Liver (tissue), 3 donors: ENCODE results near the gene COL12A1.

Experiments used
- CTCF ChIP-seq: fragments of 150-350 bp; IDR thresholded peaks from 2 replicates; pipeline ENCODE4 v1.5.1; 2017; ENCODE audit warnings: improper control_type of control experiment, low read depth, low read length; ENCODE audit not compliant: missing input control
- GABPA ChIP-seq, 2 donors: IDR thresholded peaks in 1 of 2; conservative IDR thresholded peaks in 1 of 2; 2 replicates each; pipeline ENCODE4 v1.6.1; 2016; ENCODE audit warnings: antibody characterized with exemption in 2 of 2, mild to moderate bottlenecking in 1 of 2, moderate library complexity in 1 of 2
- HNF4G ChIP-seq: IDR thresholded peaks from 2 replicates; pipeline ENCODE4 v1.6.1; 2016; ENCODE audit warnings: antibody characterized with exemption
- JUND ChIP-seq, 2 donors: IDR thresholded peaks; 2 replicates each; pipeline ENCODE4 v1.6.1; 2016; ENCODE audit warnings: antibody characterized with exemption in 2 of 2
- REST ChIP-seq: IDR thresholded peaks from 2 replicates; pipeline ENCODE4 v1.6.1; 2016; ENCODE audit warnings: antibody characterized with exemption, mild to moderate bottlenecking
- SP1 ChIP-seq: IDR thresholded peaks from 2 replicates; pipeline ENCODE4 v1.6.1; 2018; ENCODE audit warnings: antibody characterized with exemption, mild to moderate bottlenecking
- donor health status: healthy.
- donor health status: healthy.

DNA sequence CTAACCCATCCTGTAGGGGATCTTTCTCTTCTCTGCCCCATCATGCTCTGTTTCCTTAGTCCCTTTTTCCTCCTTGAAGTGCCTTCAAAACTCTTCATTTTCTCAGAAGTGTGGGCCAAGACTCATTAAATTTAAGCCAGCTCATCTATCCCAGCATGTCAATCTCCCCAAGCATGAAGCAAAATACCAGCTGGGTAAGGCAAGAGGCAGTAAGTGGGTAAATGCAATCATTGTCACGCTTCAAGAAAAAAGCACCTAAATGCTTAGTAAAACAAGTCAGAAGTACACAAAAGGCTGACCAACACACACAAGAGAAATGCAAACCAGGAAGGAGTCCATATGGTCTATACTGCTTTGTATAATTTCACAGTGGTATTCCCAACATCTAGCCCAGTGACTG, 61.5 kb downstream of the COL12A1 start:
- no peak for TF ChIP-seq CTCF
- TF ChIP-seq GABPA (IDR thresholded peaks at IDR 0.05 in 1 of 2, conservative IDR thresholded peaks at IDR 0.05 in 1 of 2), result no peak
- no peak for TF ChIP-seq SP1
- TF ChIP-seq JUND (IDR thresholded peaks at IDR 0.05), result no peak
- no peak for TF ChIP-seq REST
- no peak for TF ChIP-seq HNF4G
